ENCODE results near the gene FTSJ1. TPM values are rescaled to one million over a fixed set of nuclear protein-coding genes. Genes with fewer than 3 reads are reported as not detected.

Gene FTSJ1
- total RNA-seq, 4 donors from 2014 or later, result 29.8 to 46.4 (median 42.2) TPM

DNA sequence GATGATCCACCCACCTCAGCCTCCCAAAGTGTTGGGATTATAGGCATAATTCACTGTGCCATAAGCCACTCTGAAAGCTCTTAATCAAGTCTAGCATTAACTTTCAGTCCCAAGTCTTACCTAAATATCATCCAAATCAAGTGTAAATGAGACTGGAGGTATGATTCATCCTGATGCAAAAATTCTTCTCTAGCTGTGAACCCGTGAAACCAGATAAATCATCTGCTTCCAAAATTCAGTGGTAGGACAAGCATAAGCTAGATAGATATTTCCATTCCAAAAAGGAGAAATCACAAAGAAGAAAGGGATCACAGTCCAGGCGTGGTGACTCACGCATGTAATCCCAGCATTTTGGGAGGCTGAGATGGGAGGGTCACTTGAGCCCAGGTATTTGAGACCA is 54.7 kb downstream of the FTSJ1 start:
- WGBS, 2 donors, result 55 to 73% methylated on average over 3 of the region's 3 CpGs
- intact Hi-C loops (cut with DNase I; ENCODE audit: low total_unique reads), result no loop called here
- no peak overlapping the region for H3K4me3 ChIP-seq (ENCODE audit: low read depth, poor library complexity, severe bottlenecking)

DNA sequence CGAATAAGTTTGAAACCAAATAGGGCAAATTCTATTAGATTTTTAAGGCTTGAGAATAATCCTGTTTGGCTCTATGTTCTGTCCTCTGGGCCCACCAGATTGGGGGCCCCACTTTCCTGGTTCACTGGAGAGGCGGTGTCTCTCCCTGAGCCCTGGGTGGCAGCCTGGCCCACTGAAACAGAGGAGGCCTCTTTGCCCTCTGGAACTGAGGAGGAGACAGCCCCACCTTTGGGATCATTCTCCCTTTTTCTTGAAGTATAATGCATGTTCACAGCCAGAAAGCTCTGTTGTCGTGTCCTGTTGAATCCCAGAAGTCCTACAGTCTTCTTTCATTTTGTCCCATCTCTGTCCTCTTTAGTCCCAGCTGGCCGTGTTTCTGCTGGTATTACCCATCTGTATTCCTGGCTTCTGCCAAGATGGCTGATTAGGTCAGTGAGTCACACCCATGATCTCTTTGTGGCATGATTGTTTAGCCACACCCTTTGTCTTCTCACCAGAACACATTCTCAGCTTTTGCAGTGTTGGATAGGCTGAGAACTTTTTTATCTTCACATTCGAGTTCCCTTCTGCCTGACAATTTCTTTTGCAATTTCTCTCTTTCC is 55.5 kb downstream of the FTSJ1 start:
- H3K4me3 ChIP-seq (ENCODE audit: low read depth, poor library complexity, severe bottlenecking), result no peak overlapping the region
- peak in 1 of 2 donors; percentile 31 for DNase-seq (ENCODE audit: low spot score in 2 of 2)
- no peak for TF ChIP-seq POLR2A (IDR thresholded peaks at IDR 0.05)
- TF ChIP-seq, protein P1, sequence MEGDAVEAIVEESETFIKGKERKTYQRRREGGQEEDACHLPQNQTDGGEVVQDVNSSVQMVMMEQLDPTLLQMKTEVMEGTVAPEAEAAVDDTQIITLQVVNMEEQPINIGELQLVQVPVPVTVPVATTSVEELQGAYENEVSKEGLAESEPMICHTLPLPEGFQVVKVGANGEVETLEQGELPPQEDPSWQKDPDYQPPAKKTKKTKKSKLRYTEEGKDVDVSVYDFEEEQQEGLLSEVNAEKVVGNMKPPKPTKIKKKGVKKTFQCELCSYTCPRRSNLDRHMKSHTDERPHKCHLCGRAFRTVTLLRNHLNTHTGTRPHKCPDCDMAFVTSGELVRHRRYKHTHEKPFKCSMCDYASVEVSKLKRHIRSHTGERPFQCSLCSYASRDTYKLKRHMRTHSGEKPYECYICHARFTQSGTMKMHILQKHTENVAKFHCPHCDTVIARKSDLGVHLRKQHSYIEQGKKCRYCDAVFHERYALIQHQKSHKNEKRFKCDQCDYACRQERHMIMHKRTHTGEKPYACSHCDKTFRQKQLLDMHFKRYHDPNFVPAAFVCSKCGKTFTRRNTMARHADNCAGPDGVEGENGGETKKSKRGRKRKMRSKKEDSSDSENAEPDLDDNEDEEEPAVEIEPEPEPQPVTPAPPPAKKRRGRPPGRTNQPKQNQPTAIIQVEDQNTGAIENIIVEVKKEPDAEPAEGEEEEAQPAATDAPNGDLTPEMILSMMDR (IDR thresholded peaks at IDR 0.05), result no peak
- intact Hi-C loops (cut with DNase I; ENCODE audit: low total_unique reads), result no loop called here
- WGBS, 2 donors, result 37 to 45% methylated on average over 4 to 5 of the region's 5 CpGs

More for the DNA sequence above, 54.7 kb downstream of the FTSJ1 start:
- no peak for DNase-seq (ENCODE audit: low spot score in 2 of 2)
- TF ChIP-seq, protein P1 (IDR thresholded peaks at IDR 0.05), result no peak
- TF ChIP-seq POLR2A (IDR thresholded peaks at IDR 0.05), result no peak

DNA sequence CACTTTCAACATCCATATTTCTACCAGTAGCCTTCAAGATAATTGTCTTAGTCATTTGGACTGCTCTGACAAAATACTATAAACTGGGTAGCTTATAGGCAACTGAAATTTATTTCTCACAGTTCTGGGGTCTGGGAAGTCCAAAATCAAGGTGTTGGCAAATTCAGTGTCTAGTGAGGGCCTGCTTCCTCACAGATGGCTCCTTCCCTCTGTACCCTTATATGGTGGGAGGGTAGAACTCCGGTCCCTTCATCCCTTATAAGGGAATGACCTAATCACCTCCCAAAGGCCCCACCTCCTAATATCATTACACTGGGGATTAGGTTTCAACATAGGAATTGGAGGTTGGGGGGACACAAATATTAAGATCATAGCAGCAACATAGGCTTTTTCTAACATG is 56.2 kb downstream of the FTSJ1 start:
- intact Hi-C loops (cut with DNase I; ENCODE audit: low total_unique reads), result no loop called here
- no peak for DNase-seq (ENCODE audit: low spot score in 2 of 2)
- TF ChIP-seq, protein P1 (IDR thresholded peaks at IDR 0.05), result no peak
- TF ChIP-seq POLR2A (IDR thresholded peaks at IDR 0.05), result no peak
- no peak overlapping the region for H3K4me3 ChIP-seq (ENCODE audit: low read depth, poor library complexity, severe bottlenecking)
- 46 to 74% methylated on average over 1 of the region's 1 CpG for WGBS, 2 donors

DNA sequence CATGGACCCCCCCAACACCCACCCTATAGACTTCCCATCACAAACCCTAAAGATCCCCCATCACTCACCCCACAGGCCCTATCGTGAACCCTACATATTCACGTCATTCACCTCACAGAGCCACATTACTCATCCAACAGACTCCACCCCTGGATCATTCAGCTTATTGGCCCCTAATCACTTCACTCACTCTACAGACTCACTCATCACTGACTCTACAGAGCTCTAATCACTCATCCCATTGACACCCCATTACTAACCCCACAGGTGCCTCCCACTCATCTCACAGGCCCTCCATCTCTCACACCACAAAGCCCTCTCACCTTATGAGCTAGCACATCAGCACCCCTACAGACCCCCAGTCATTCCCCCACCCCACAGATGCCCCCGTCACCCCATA is 57.2 kb downstream of the FTSJ1 start:
- 69 to 83% methylated on average over 3 of the region's 3 CpGs for WGBS, 2 donors
- TF ChIP-seq, protein P1 (IDR thresholded peaks at IDR 0.05), result no peak
- TF ChIP-seq POLR2A (IDR thresholded peaks at IDR 0.05), result no peak
- intact Hi-C loops (cut with DNase I; ENCODE audit: low total_unique reads), result no loop called here
- no peak overlapping the region for H3K4me3 ChIP-seq (ENCODE audit: low read depth, poor library complexity, severe bottlenecking)
- no peak for DNase-seq (ENCODE audit: low spot score in 2 of 2)

Other genes with a start within 250 kb of the FTSJ1 start
- not detected for gene SSX1, start 220.8 kb upstream of the FTSJ1 start, total RNA-seq
- gene SSX3, start 119.5 kb upstream of the FTSJ1 start, total RNA-seq, result not detected
- gene SSX4, start 92.7 kb upstream of the FTSJ1 start, total RNA-seq, result not detected
- gene SSX4B, start 64.2 kb upstream of the FTSJ1 start, total RNA-seq, result not detected
- 10 to 100 TPM; 21.8 to 34.2 (median 25.4) TPM for gene SLC38A5, start 5.9 kb upstream of the FTSJ1 start, total RNA-seq
- gene PORCN, start 32.8 kb downstream of the FTSJ1 start, total RNA-seq, result 10 to 100 TPM; 18.6 to 32.0 (median 23.2) TPM
- 10 to 100 TPM; 43.5 to 87.0 (median 64.1) TPM for gene EBP, start 45.6 kb downstream of the FTSJ1 start, total RNA-seq
- 10 to 100 TPM; 11.6 to 43.8 (median 16.2) TPM for gene TBC1D25, start 63.5 kb downstream of the FTSJ1 start, total RNA-seq
- 100 to 1,000 TPM; 162 to 207 (median 198) TPM for gene RBM3, start 98.3 kb downstream of the FTSJ1 start, total RNA-seq
- 100 to 1,000 TPM in 3 of 4 donors, 10 to 100 TPM in 1; 87.8 to 143 (median 121) TPM for gene WDR13, start 121.3 kb downstream of the FTSJ1 start, total RNA-seq
- 1 to 10 TPM; 1.3 to 4.1 (median 3.2) TPM for gene WAS, start 207.6 kb downstream of the FTSJ1 start, total RNA-seq
- gene SUV39H1, start 220.5 kb downstream of the FTSJ1 start, total RNA-seq, result 10 to 100 TPM in 1 of 4 donors, 1 to 10 TPM in 3; 6.7 to 15.0 (median 9.2) TPM